ENCODE measurements around the gene MED27. TPM values are rescaled to one million over a fixed set of nuclear protein-coding genes. Genes with fewer than 3 reads are reported as not detected.

MED27 gene
- total RNA-seq, 1 experiment from 2014 or later, result 24.4 TPM

- ChIA-PET POLR2A (no interaction called here), CTCF (no interaction called here)
- H3K9me3 ChIP-seq (ENCODE audit: control insufficient read depth, insufficient read depth, low read depth, low read length), result no peaks in the 10 kb centered on the region
- H3K4me3 ChIP-seq (ENCODE audit: low read depth in 2 of 2, low read length in 2 of 2), result no peak overlapping the region
- in situ Hi-C loops (cut with HindIII; ENCODE audit: low pct_unique_long_range_greater_than_20kb, low sequenced_read_pairs) (no loop called here), intact Hi-C loops (cut with micrococcal nuclease; ENCODE audit: unreplicated experiment) (no loop called here)
- no peaks in the 10 kb centered on the region for H3K4me1 ChIP-seq (ENCODE audit: control insufficient read depth, insufficient read depth, low read length)
- TF ChIP-seq TCF7L2 (IDR thresholded peaks at IDR 0.05; ENCODE audit: low read depth, low read length) (no peak), SIN3A (IDR thresholded peaks at IDR 0.05; ENCODE audit: borderline replicate concordance, insufficient read depth, low read depth, low read length) (no peak), CTCF (IDR thresholded peaks at IDR 0.05) (no peak), REST (IDR thresholded peaks at IDR 0.05; ENCODE audit: insufficient read depth in 1 of 2, low read depth in 2 of 2, low read length in 1 of 2) (no peak), POLR2AphosphoS5 (IDR thresholded peaks at IDR 0.05; ENCODE audit: low read depth, low read length) (no peak)
- no peaks in the 10 kb centered on the region for H3K27me3 ChIP-seq (ENCODE audit: control insufficient read depth, insufficient read depth, low read length)
- ATAC-seq (peak; percentile 58; the same call in 1 of the 2 replicates), DNase-seq (ENCODE audit: low read depth, low spot score) (no peak)
- no peak overlapping the region for H3K27ac ChIP-seq (ENCODE audit: low read length)
- H3K36me3 ChIP-seq (ENCODE audit: control insufficient read depth, insufficient read depth, low read length), result no peaks in the 10 kb centered on the region
- BruUV-seq (replicated peaks), result no TSS peak
Measured at GRCh38 chr9:131856105-131856504, 223.6 kb downstream of the MED27 start.

- POLR2A ChIA-PET, result no interaction called here
- Histone ChIP-seq H3K27me3 (ENCODE audit: control insufficient read depth, insufficient read depth, low read length) (no peaks in the 10 kb centered on the region), H3K9me3 (ENCODE audit: control insufficient read depth, insufficient read depth, low read depth, low read length) (no peaks in the 10 kb centered on the region), H3K4me3 (ENCODE audit: low read depth in 2 of 2, low read length in 2 of 2) (no peak overlapping the region), H3K36me3 (ENCODE audit: control insufficient read depth, insufficient read depth, low read length) (no peaks in the 10 kb centered on the region), H3K27ac (ENCODE audit: low read length) (no peak overlapping the region), H3K4me1 (ENCODE audit: control insufficient read depth, insufficient read depth, low read length) (no peaks in the 10 kb centered on the region)
- DNase-seq (ENCODE audit: low read depth, low spot score) (no peak), ATAC-seq (no peak)
- in situ Hi-C loops (cut with HindIII; ENCODE audit: low pct_unique_long_range_greater_than_20kb, low sequenced_read_pairs) (no loop called here), intact Hi-C loops (cut with micrococcal nuclease; ENCODE audit: unreplicated experiment) (no loop called here)
- no TSS peak for BruUV-seq (replicated peaks)
- TF ChIP-seq TCF7L2 (IDR thresholded peaks at IDR 0.05; ENCODE audit: low read depth, low read length) (no peak), CTCF (IDR thresholded peaks at IDR 0.05) (no peak), POLR2AphosphoS5 (IDR thresholded peaks at IDR 0.05; ENCODE audit: low read depth, low read length) (no peak), REST (IDR thresholded peaks at IDR 0.05; ENCODE audit: insufficient read depth in 1 of 2, low read depth in 2 of 2, low read length in 1 of 2) (no peak), SIN3A (IDR thresholded peaks at IDR 0.05; ENCODE audit: borderline replicate concordance, insufficient read depth, low read depth, low read length) (no peak)
- CTCF ChIA-PET, result no interaction called here
Measured at GRCh38 chr9:131854896-131855613, 224.6 kb downstream of the MED27 start.

Measured in Panc1 (cell line).